Lower lobe of right lung (tissue), 2 donors: ENCODE results near the gene NLRP6. TPM values are rescaled to one million over a fixed set of nuclear protein-coding genes. Genes with fewer than 3 reads are reported as not detected.
A peak's percentile ranks its signal among the peaks of the same experiment; 100 is the strongest.
"Not testable (repeated sequence)": the region's sequence is repeated elsewhere in the genome, so short reads cannot be mapped to it uniquely, and the experiment has no call there.

Experiments
- ATAC-seq, 2 donors: fragments of 200-7000 bp; cut with Tn5 transposase; one replicate each; pipeline ENCODE4 v1.9.1; 2020 to 2022; ENCODE audit warnings: mild to moderate bottlenecking in 2 of 2, moderate library complexity in 2 of 2
- DNase-seq: peaks from one replicate; pipeline ENCODE4 v3.0.0-alpha.2; 2020
- H3K27ac ChIP-seq: fragments of 200-600 bp; one replicate; pipeline ENCODE4 v1.8.0; 2022
- H3K27me3 ChIP-seq: fragments of 200-600 bp; one replicate; pipeline ENCODE4 v1.8.0; 2022; ENCODE audit warnings: low read depth
- H3K36me3 ChIP-seq: fragments of 200-600 bp; one replicate; pipeline ENCODE4 v1.8.0; 2022; ENCODE audit warnings: mild to moderate bottlenecking
- H3K4me1 ChIP-seq: fragments of 200-600 bp; one replicate; pipeline ENCODE4 v1.8.0; 2022
- H3K4me3 ChIP-seq: fragments of 200-600 bp; one replicate; pipeline ENCODE4 v1.8.0; 2022; ENCODE audit warnings: mild to moderate bottlenecking
- H3K9me3 ChIP-seq: fragments of 200-600 bp; one replicate; pipeline ENCODE4 v1.8.0; 2022
- CTCF ChIP-seq: fragments of 200-600 bp; IDR thresholded peaks from one replicate; pipeline ENCODE4 v1.8.0; 2022; ENCODE audit warnings: antibody characterized with exemption, mild to moderate bottlenecking
- intact Hi-C: fragments of 100-400 bp; cut with DNase I; formaldehyde crosslinking; loops from one replicate; pipeline ENCODE4 v1.11.0; 2022
- total RNA-seq: library from RNA; stranded (reverse); fragmentation: NEBNext Ultra II Directional; extraction: Animal tissue kit (Norgen Biotek cat#: 25700); gene quantifications from one replicate; pipeline ENCODE4 v1.2.1, GENCODE V29; 2021
- donor health status: DM: no; HTN: yes; CAD: no; lungs with severe emphysema.

NLRP6 gene
- total RNA-seq, 1 donor from 2014 or later, result 1.3 TPM

- peaks cover 41% of the 10 kb centered on the region for H3K4me1 ChIP-seq
- H3K27ac ChIP-seq, result peak overlapping the region; percentile 76
- H3K36me3 ChIP-seq, result no peaks in the 10 kb centered on the region
- no peak for TF ChIP-seq CTCF
- H3K4me3 ChIP-seq, result no peak overlapping the region
- intact Hi-C loops, result no loop called here
- H3K9me3 ChIP-seq, result no peaks in the 10 kb centered on the region
- DNase-seq, result no peak
- H3K27me3 ChIP-seq, result no peaks in the 10 kb centered on the region
- ATAC-seq, result no peak
Observed at GRCh38 chr11:324156-324555, 45.9 kb downstream of the NLRP6 start.

- H3K27me3 ChIP-seq, intact Hi-C loops, H3K36me3 ChIP-seq, DNase-seq, ATAC-seq, H3K4me3 ChIP-seq, H3K9me3 ChIP-seq: not testable (repeated sequence)
- peaks cover 41% of the 10 kb centered on the region for H3K4me1 ChIP-seq
- H3K27ac ChIP-seq, result peak overlapping the region; percentile 95
Observed at GRCh38 chr11:324593-325517, 46.6 kb downstream of the NLRP6 start.

GRCh38 chr11:325796-326591, 47.8 kb downstream of the NLRP6 start:
- H3K36me3 ChIP-seq, result no peaks in the 10 kb centered on the region
- H3K9me3 ChIP-seq, result no peaks in the 10 kb centered on the region
- peak overlapping the region; percentile 28 for H3K4me3 ChIP-seq
- H3K27ac ChIP-seq, result peak overlapping the region; percentile 95
- no peak for TF ChIP-seq CTCF
- no peaks in the 10 kb centered on the region for H3K27me3 ChIP-seq
- intact Hi-C loops, result no loop called here
- ATAC-seq (peak in 1 of 2 donors; percentile 3), DNase-seq (no peak)
- H3K4me1 ChIP-seq, result peaks cover 41% of the 10 kb centered on the region

- ATAC-seq (no peak), DNase-seq (no peak)
- H3K27ac ChIP-seq, result peak overlapping the region; percentile 95
- H3K36me3 ChIP-seq, result no peaks in the 10 kb centered on the region
- no peaks in the 10 kb centered on the region for H3K27me3 ChIP-seq
- no peak for TF ChIP-seq CTCF
- intact Hi-C loops, result no loop called here
- H3K9me3 ChIP-seq, result no peaks in the 10 kb centered on the region
- H3K4me3 ChIP-seq, result peak overlapping the region; percentile 28
- peaks cover 41% of the 10 kb centered on the region for H3K4me1 ChIP-seq
Observed at GRCh38 chr11:326592-326841, 48.3 kb downstream of the NLRP6 start.

GRCh38 chr11:326842-327580, 48.8 kb downstream of the NLRP6 start:
- Histone ChIP-seq H3K4me3 (peak overlapping the region; percentile 28), H3K27ac (peak overlapping the region; percentile 95), H3K36me3 (no peaks in the 10 kb centered on the region), H3K27me3 (no peaks in the 10 kb centered on the region), H3K9me3 (no peaks in the 10 kb centered on the region), H3K4me1 (peaks cover 41% of the 10 kb centered on the region)
- intact Hi-C loops, result no loop called here
- DNase-seq, result peak; percentile 88
- peak; percentile 88 to 90 for ATAC-seq
- no peak for TF ChIP-seq CTCF
